ENCODE results near the gene KCNQ5. TPM values are rescaled to one million over a fixed set of nuclear protein-coding genes. Genes with fewer than 3 reads are reported as not detected.

The KCNQ5 gene
- total and polyA plus RNA-seq, 2 donors (not counting 1 experiment from before 2014, with no cell fraction given): 0.74 to 4.6 TPM

GRCh38 chr6:72855471-72855870 is 233.6 kb downstream of the KCNQ5 start:
- H3K27ac ChIP-seq (ENCODE audit: insufficient read depth, low read length): no peak overlapping the region
- H3K27me3 ChIP-seq (ENCODE audit: control insufficient read depth, insufficient read depth, low read length): no peaks in the 10 kb centered on the region
- H3K4me1 ChIP-seq (ENCODE audit: control insufficient read depth, extremely low read depth, insufficient read depth, low read length): no peaks in the 10 kb centered on the region
- no peak overlapping the region for H3K4me3 ChIP-seq (replicated peaks in 1 of 4; ENCODE audit: control extremely low read depth in 1 of 4, insufficient read depth in 1 of 4, low read depth in 3 of 4, low read length in 4 of 4)
- H3K79me2 ChIP-seq (ENCODE audit: control insufficient read depth, insufficient read depth, low read length): no peaks in the 10 kb centered on the region
- H3K9ac ChIP-seq (ENCODE audit: insufficient read depth, low read length): no peak overlapping the region
- no peak overlapping the region for H2AFZ ChIP-seq (ENCODE audit: low read length)
- H4K20me1 ChIP-seq (ENCODE audit: control insufficient read depth, extremely low read depth, insufficient read depth, low read length): no peaks in the 10 kb centered on the region
- no peak overlapping the region for H3K4me2 ChIP-seq (ENCODE audit: extremely low read depth, insufficient read depth, low read length)
- no peaks in the 10 kb centered on the region for H3K36me3 ChIP-seq (ENCODE audit: control insufficient read depth, insufficient read depth, low read length)
- no peak for TF ChIP-seq CTCF (conservative IDR thresholded peaks at IDR 0.05 in 1 of 2, IDR thresholded peaks at IDR 0.05 in 1 of 2; ENCODE audit: low read depth in 1 of 2, low read length in 2 of 2)
- no peak for TF ChIP-seq EZH2 (IDR thresholded peaks at IDR 0.05; ENCODE audit: low read length, missing control alignments)
- DNase-seq (ENCODE audit: low read depth in 2 of 2): peak in 1 of 2 donors; percentile 38
- H3K9me3 ChIP-seq (ENCODE audit: control insufficient read depth, insufficient read depth, low read depth, low read length): no peaks in the 10 kb centered on the region

- H2AFZ ChIP-seq (ENCODE audit: low read length): no peak overlapping the region
- H3K36me3 ChIP-seq (ENCODE audit: control insufficient read depth, insufficient read depth, low read length): no peaks in the 10 kb centered on the region
- no peak overlapping the region for H3K27ac ChIP-seq (ENCODE audit: insufficient read depth, low read length)
- H3K27me3 ChIP-seq (ENCODE audit: control insufficient read depth, insufficient read depth, low read length): no peaks in the 10 kb centered on the region
- H3K4me3 ChIP-seq (replicated peaks in 1 of 4; ENCODE audit: control extremely low read depth in 1 of 4, insufficient read depth in 1 of 4, low read depth in 3 of 4, low read length in 4 of 4): no peak overlapping the region
- no peaks in the 10 kb centered on the region for H3K79me2 ChIP-seq (ENCODE audit: control insufficient read depth, insufficient read depth, low read length)
- no peak for DNase-seq (ENCODE audit: low read depth in 2 of 2)
- H3K4me2 ChIP-seq (ENCODE audit: extremely low read depth, insufficient read depth, low read length): no peak overlapping the region
- H3K9me3 ChIP-seq (ENCODE audit: control insufficient read depth, insufficient read depth, low read depth, low read length): no peaks in the 10 kb centered on the region
- no peak overlapping the region for H3K9ac ChIP-seq (ENCODE audit: insufficient read depth, low read length)
- peaks cover 5% of the 10 kb centered on the region for H3K4me1 ChIP-seq (ENCODE audit: control insufficient read depth, extremely low read depth, insufficient read depth, low read length)
- no peak for TF ChIP-seq CTCF (conservative IDR thresholded peaks at IDR 0.05 in 1 of 2, IDR thresholded peaks at IDR 0.05 in 1 of 2; ENCODE audit: low read depth in 1 of 2, low read length in 2 of 2)
- no peak for TF ChIP-seq EZH2 (IDR thresholded peaks at IDR 0.05; ENCODE audit: low read length, missing control alignments)
- no peaks in the 10 kb centered on the region for H4K20me1 ChIP-seq (ENCODE audit: control insufficient read depth, extremely low read depth, insufficient read depth, low read length)
These were observed 234.9 kb downstream of the KCNQ5 start for GRCh38 chr6:72856801-72857200.

- TF ChIP-seq CTCF (conservative IDR thresholded peaks at IDR 0.05 in 1 of 2, IDR thresholded peaks at IDR 0.05 in 1 of 2; ENCODE audit: low read depth in 1 of 2, low read length in 2 of 2) (no peak), EZH2 (IDR thresholded peaks at IDR 0.05; ENCODE audit: low read length, missing control alignments) (no peak)
- Histone ChIP-seq H2AFZ (ENCODE audit: low read length) (no peak overlapping the region), H3K27ac (ENCODE audit: insufficient read depth, low read length) (no peak overlapping the region), H3K9ac (ENCODE audit: insufficient read depth, low read length) (no peak overlapping the region), H3K79me2 (ENCODE audit: control insufficient read depth, insufficient read depth, low read length) (no peaks in the 10 kb centered on the region), H3K4me2 (ENCODE audit: extremely low read depth, insufficient read depth, low read length) (no peak overlapping the region), H4K20me1 (ENCODE audit: control insufficient read depth, extremely low read depth, insufficient read depth, low read length) (no peaks in the 10 kb centered on the region), H3K9me3 (ENCODE audit: control insufficient read depth, insufficient read depth, low read depth, low read length) (no peaks in the 10 kb centered on the region), H3K27me3 (ENCODE audit: control insufficient read depth, insufficient read depth, low read length) (no peaks in the 10 kb centered on the region), H3K4me1 (ENCODE audit: control insufficient read depth, extremely low read depth, insufficient read depth, low read length) (peaks cover 11% of the 10 kb centered on the region), H3K4me3 (replicated peaks in 1 of 4; ENCODE audit: control extremely low read depth in 1 of 4, insufficient read depth in 1 of 4, low read depth in 3 of 4, low read length in 4 of 4) (no peak overlapping the region), H3K36me3 (ENCODE audit: control insufficient read depth, insufficient read depth, low read length) (no peaks in the 10 kb centered on the region)
- peak; percentile 42 to 58 for DNase-seq (ENCODE audit: low read depth in 2 of 2)
These were observed 236.1 kb downstream of the KCNQ5 start for GRCh38 chr6:72857791-72858585.
